NCI-H2107 treated with DMSO at 0.1 percent for 48 hours (cell line): Measurements from ENCODE around the gene SMAD3.
"Not testable (repeated sequence)": the region's sequence is repeated elsewhere in the genome, so short reads cannot be mapped to it uniquely, and the experiment has no call there.

Experiments used
- DNase-seq: peaks from one replicate; lab custom pipeline; 2025; ENCODE audit not compliant: unreplicated experiment; lab: John Stamatoyannopoulos, UW

Gene SMAD3

GRCh38 chr15:67062369-67062985, 2.9 kb upstream of the SMAD3 start:
- DNase-seq: no peak

- DNase-seq: peak; percentile 40
Measured at GRCh38 chr15:67063689-67064606, 1.5 kb upstream of the SMAD3 start.

GRCh38 chr15:67064607-67065530, 533 bp upstream of the SMAD3 start:
- no peak for DNase-seq

GRCh38 chr15:67066041-67066958, 898 bp downstream of the SMAD3 start:
- DNase-seq: no peak

- DNase-seq: no peak
Measured at GRCh38 chr15:67066959-67067853, 1.8 kb downstream of the SMAD3 start.

GRCh38 chr15:67067930-67068551, 2.6 kb downstream of the SMAD3 start:
- no peak for DNase-seq

GRCh38 chr15:67068710-67069400, 3.5 kb downstream of the SMAD3 start:
- DNase-seq: peak; percentile 7

- DNase-seq: no peak
Measured at GRCh38 chr15:67070150-67070549, 4.7 kb downstream of the SMAD3 start.

- DNase-seq: no peak
Measured at GRCh38 chr15:67070892-67071664, 5.7 kb downstream of the SMAD3 start.

- no peak for DNase-seq
Measured at GRCh38 chr15:67072442-67072841, 7.0 kb downstream of the SMAD3 start.

GRCh38 chr15:67072958-67073357, 7.6 kb downstream of the SMAD3 start:
- DNase-seq: no peak

- no peak for DNase-seq
Measured at GRCh38 chr15:67074886-67075229, 9.5 kb downstream of the SMAD3 start.

- not testable (repeated sequence) for DNase-seq
Measured at GRCh38 chr15:67075555-67076135, 10.2 kb downstream of the SMAD3 start.

GRCh38 chr15:67076147-67076843, 10.9 kb downstream of the SMAD3 start:
- no peak for DNase-seq

GRCh38 chr15:67077641-67078215, 12.3 kb downstream of the SMAD3 start:
- no peak for DNase-seq

- DNase-seq: no peak
Measured at GRCh38 chr15:67079361-67079760, 14.0 kb downstream of the SMAD3 start.
